Keratinocyte (primary cell): ENCODE measurements around the gene TMEM163. TPM values are rescaled to one million over a fixed set of nuclear protein-coding genes. Genes with fewer than 3 reads are reported as not detected.

Source experiments
- DNase-seq: peaks from one replicate; pipeline ENCODE4 v3.0.0-alpha.2; 2011; ENCODE audit warnings: low read depth, missing footprints, low spot score
- FAIRE-seq: peaks from 2 replicates; lab custom pipeline; 2011; peaks lifted over from hg19 to GRCh38; lab: Jason Lieb, UNC
- H2AFZ ChIP-seq: 2 replicates; pipeline ENCODE4 v1.6.0; 2012; ENCODE audit warnings: low read length, control low read depth, inconsistent platforms; ENCODE audit not compliant: control insufficient read depth
- H3K27ac ChIP-seq: 2 replicates; pipeline ENCODE4 v1.5.1; 2011; ENCODE audit warnings: low read length; ENCODE audit not compliant: control insufficient read depth, insufficient read depth
- H3K27me3 ChIP-seq: 3 replicates; pipeline ENCODE4 v1.6.0; 2011; ENCODE audit warnings: low read length; ENCODE audit not compliant: control insufficient read depth, insufficient read depth; ENCODE audit errors: extremely low read depth
- H3K36me3 ChIP-seq, 2 experiments: 2 replicates in 1 of 2; 3 replicates in 1 of 2; pipeline ENCODE4 v1.5.1; 2011; ENCODE audit warnings: low read length in 2 of 2, mild to moderate bottlenecking in 1 of 2; ENCODE audit not compliant: control insufficient read depth in 2 of 2, insufficient read depth in 2 of 2; ENCODE audit errors: extremely low read depth in 1 of 2
- H3K4me1 ChIP-seq: 3 replicates; pipeline ENCODE4 v1.5.1; 2011; ENCODE audit warnings: low read length; ENCODE audit not compliant: control insufficient read depth, insufficient read depth; ENCODE audit errors: extremely low read depth
- H3K4me2 ChIP-seq: 3 replicates; pipeline ENCODE4 v1.6.0; 2011; ENCODE audit warnings: low read depth, low read length; ENCODE audit not compliant: control insufficient read depth, insufficient read depth; ENCODE audit errors: extremely low read depth
- H3K4me3 ChIP-seq, 3 experiments: fragments of 200-600 bp in 1 of 3; sonication (generic) in 1 of 3; 2 replicates in 2 of 3; 3 replicates in 1 of 3; pipeline ENCODE4 v1.5.1; 2011 to 2016; ENCODE audit warnings: low read length in 3 of 3, mild to moderate bottlenecking in 3 of 3, control low read depth in 2 of 3, inconsistent platforms in 1 of 3, low read depth in 1 of 3, mixed read lengths in 1 of 3, mixed run types in 1 of 3, moderate library complexity in 1 of 3; ENCODE audit not compliant: control insufficient read depth in 2 of 3, insufficient read depth in 2 of 3; ENCODE audit errors: extremely low read depth in 1 of 3
- H3K79me2 ChIP-seq: 2 replicates; pipeline ENCODE4 v1.6.0; 2012; ENCODE audit warnings: low read length; ENCODE audit not compliant: control insufficient read depth, insufficient read depth
- H3K9ac ChIP-seq: 3 replicates; pipeline ENCODE4 v1.6.0; 2011; ENCODE audit warnings: low read length; ENCODE audit not compliant: control insufficient read depth, insufficient read depth; ENCODE audit errors: extremely low read depth
- H3K9me1 ChIP-seq: 3 replicates; pipeline ENCODE4 v1.6.0; 2011; ENCODE audit warnings: low read length; ENCODE audit not compliant: control insufficient read depth, insufficient read depth; ENCODE audit errors: extremely low read depth
- H3K9me3 ChIP-seq: 2 replicates; pipeline ENCODE4 v1.5.1; 2012; ENCODE audit warnings: low read depth, low read length; ENCODE audit not compliant: control insufficient read depth
- H4K20me1 ChIP-seq: 3 replicates; pipeline ENCODE4 v1.6.0; 2011; ENCODE audit warnings: low read length; ENCODE audit not compliant: control insufficient read depth, insufficient read depth; ENCODE audit errors: extremely low read depth
- EZH2 ChIP-seq: IDR thresholded peaks from one replicate; pipeline ENCODE4 v1.6.1; 2012; ENCODE audit warnings: inconsistent platforms, mild to moderate bottlenecking, low read length, moderate library complexity
- dilution Hi-C: fragments of 300-500 bp; cut with MboI; formaldehyde crosslinking; loops from one replicate; pipeline ENCODE4 v1.7.0; 2020; ENCODE audit warnings: low sequenced_read_pairs; ENCODE audit not compliant: extremely low pct_ligation_motif_present
- polyA plus RNA-seq, 5 experiments: library from polyadenylated mRNA; depleted of rRNA in 3 of 5; stranded (reverse) in 3 of 5; stranded (forward) in 1 of 5; unstranded in 1 of 5; fragments of >200 nt; gene quantifications; 1 replicate in 1 of 5; 2 replicates in 3 of 5; 3 replicates in 1 of 5; pipeline versions ENCODE4 v1.2.1 to v1.2.3, GENCODE V29; 2011 to 2012; ENCODE audit warnings: missing spikeins in 2 of 5, low read depth in 1 of 5, low replicate concordance in 1 of 5
- TF ChIP-seq, protein P1 (sequence below), 3 experiments: IDR thresholded peaks in 1 of 3; conservative IDR thresholded peaks in 1 of 3; optimal IDR thresholded peaks in 1 of 3; 2 replicates in 2 of 3; 3 replicates in 1 of 3; pipeline versions ENCODE3 to v1.5.1; 2011; ENCODE audit warnings: low read length in 3 of 3, mild to moderate bottlenecking in 3 of 3, moderate library complexity in 2 of 3, control low read depth in 1 of 3, inconsistent platforms in 1 of 3; ENCODE audit not compliant: insufficient read depth in 2 of 3; ENCODE audit errors: extremely low read depth in 1 of 3

Gene TMEM163
- polyA plus RNA-seq, 1 donor (not counting 4 experiments of a cell fraction or from before 2014, with no cell fraction given), result not detected

- no peaks in the 10 kb centered on the region for H4K20me1 ChIP-seq
- peaks cover 6% of the 10 kb centered on the region for H3K27me3 ChIP-seq
- no peak overlapping the region for H3K9ac ChIP-seq
- no peaks in the 10 kb centered on the region for H3K79me2 ChIP-seq
- peaks cover 2% of the 10 kb centered on the region for H3K4me1 ChIP-seq
- no peaks in the 10 kb centered on the region for H3K36me3 ChIP-seq
- no peaks in the 10 kb centered on the region for H3K9me3 ChIP-seq
- FAIRE-seq (no peak), DNase-seq (no peak)
- H3K4me3 ChIP-seq, result no peak overlapping the region
- dilution Hi-C loops, result no loop called here
- no peak overlapping the region for H2AFZ ChIP-seq
- H3K4me2 ChIP-seq, result no peak overlapping the region
- TF ChIP-seq EZH2, result no peak
- TF ChIP-seq, protein P1, sequence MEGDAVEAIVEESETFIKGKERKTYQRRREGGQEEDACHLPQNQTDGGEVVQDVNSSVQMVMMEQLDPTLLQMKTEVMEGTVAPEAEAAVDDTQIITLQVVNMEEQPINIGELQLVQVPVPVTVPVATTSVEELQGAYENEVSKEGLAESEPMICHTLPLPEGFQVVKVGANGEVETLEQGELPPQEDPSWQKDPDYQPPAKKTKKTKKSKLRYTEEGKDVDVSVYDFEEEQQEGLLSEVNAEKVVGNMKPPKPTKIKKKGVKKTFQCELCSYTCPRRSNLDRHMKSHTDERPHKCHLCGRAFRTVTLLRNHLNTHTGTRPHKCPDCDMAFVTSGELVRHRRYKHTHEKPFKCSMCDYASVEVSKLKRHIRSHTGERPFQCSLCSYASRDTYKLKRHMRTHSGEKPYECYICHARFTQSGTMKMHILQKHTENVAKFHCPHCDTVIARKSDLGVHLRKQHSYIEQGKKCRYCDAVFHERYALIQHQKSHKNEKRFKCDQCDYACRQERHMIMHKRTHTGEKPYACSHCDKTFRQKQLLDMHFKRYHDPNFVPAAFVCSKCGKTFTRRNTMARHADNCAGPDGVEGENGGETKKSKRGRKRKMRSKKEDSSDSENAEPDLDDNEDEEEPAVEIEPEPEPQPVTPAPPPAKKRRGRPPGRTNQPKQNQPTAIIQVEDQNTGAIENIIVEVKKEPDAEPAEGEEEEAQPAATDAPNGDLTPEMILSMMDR (optimal IDR thresholded peaks at IDR 0.05 in 1 of 3, IDR thresholded peaks at IDR 0.05 in 1 of 3, conservative IDR thresholded peaks at IDR 0.05 in 1 of 3; ENCODE audit: extremely low read depth in 1 of 3, insufficient read depth in 2 of 3, low read length in 3 of 3), result no peak
- H3K27ac ChIP-seq, result no peak overlapping the region
- H3K9me1 ChIP-seq, result no peaks in the 10 kb centered on the region
Measured at GRCh38 chr2:134513465-134513804, 205.4 kb downstream of the TMEM163 start.

DNA sequence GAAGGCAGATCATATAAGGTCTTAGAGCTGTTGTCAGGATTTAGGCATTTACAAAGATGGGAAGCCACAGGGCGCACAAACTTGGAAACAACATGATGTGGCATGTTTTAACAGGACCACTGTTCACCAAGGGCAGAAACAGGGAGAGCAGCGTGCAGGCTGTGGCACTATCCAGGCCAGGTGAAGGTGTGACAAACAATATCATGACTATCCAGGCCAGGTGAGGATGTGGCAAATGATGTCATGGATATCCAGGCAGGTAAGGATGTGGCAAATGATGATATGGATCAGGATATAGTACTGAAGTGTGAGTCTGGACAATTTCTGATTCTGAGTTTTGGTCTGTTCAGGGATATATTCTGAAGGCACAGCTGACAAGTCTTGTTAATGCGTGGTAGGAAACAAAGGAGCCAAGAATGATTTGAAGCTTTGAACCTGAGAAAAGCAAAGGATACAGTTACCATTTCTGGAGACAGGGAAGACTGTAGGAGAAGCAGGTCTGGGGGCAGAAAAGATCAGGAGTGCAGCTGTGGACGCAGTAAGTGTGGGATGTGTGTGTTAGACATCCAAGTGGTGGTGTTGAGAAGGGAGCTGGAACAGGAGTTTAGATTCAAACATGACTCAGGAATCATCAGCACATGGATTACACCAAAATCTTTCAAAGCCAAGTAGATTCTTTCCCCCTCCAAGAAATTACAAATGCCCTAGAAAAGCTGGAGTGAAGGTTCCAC is 205.9 kb downstream of the TMEM163 start:
- no peak for FAIRE-seq
- DNase-seq, result no peak

More for the DNA sequence above, 205.9 kb downstream of the TMEM163 start:
- peaks cover 3% of the 10 kb centered on the region for H3K27me3 ChIP-seq
- peaks cover 2% of the 10 kb centered on the region for H3K4me1 ChIP-seq
- no peaks in the 10 kb centered on the region for H4K20me1 ChIP-seq
- no peaks in the 10 kb centered on the region for H3K36me3 ChIP-seq
- no peak overlapping the region for H3K9ac ChIP-seq
- no peak overlapping the region for H3K27ac ChIP-seq
- no peak overlapping the region for H3K4me2 ChIP-seq
- TF ChIP-seq, protein P1 (optimal IDR thresholded peaks at IDR 0.05 in 1 of 3, IDR thresholded peaks at IDR 0.05 in 1 of 3, conservative IDR thresholded peaks at IDR 0.05 in 1 of 3; ENCODE audit: extremely low read depth in 1 of 3, insufficient read depth in 2 of 3, low read length in 3 of 3), result no peak
- TF ChIP-seq EZH2, result no peak
- H3K9me3 ChIP-seq, result no peaks in the 10 kb centered on the region
- no peaks in the 10 kb centered on the region for H3K9me1 ChIP-seq
- dilution Hi-C loops, result no loop called here
- no peak overlapping the region for H3K4me3 ChIP-seq
- H3K79me2 ChIP-seq, result no peaks in the 10 kb centered on the region
- no peak overlapping the region for H2AFZ ChIP-seq
